IPS-20b (cell line): ENCODE data around the gene NFIC.
"Not testable (repeated sequence)": the region's sequence is repeated elsewhere in the genome, so short reads cannot be mapped to it uniquely, and the experiment has no call there.

Experiments used
- H3K27ac ChIP-seq: one replicate; pipeline ENCODE4 v1.5.1; 2013; ENCODE audit warnings: low read length
- H3K27me3 ChIP-seq: 2 replicates; pipeline ENCODE4 v1.6.1; 2013; ENCODE audit warnings: mild to moderate bottlenecking, low read length, inconsistent platforms; ENCODE audit not compliant: insufficient read depth
- H3K36me3 ChIP-seq: 2 replicates; pipeline ENCODE4 v1.6.1; 2013; ENCODE audit warnings: low read depth, mild to moderate bottlenecking, inconsistent platforms, low read length, moderate library complexity; ENCODE audit not compliant: insufficient read depth
- H3K4me1 ChIP-seq: 2 replicates; pipeline ENCODE4 v1.6.1; 2013; ENCODE audit warnings: mild to moderate bottlenecking, control low read depth, inconsistent platforms, low read length, moderate library complexity; ENCODE audit not compliant: insufficient read depth
- H3K4me3 ChIP-seq: 2 replicates; pipeline ENCODE4 v1.5.1; 2013; ENCODE audit warnings: mild to moderate bottlenecking, low read length, inconsistent platforms
- H3K9ac ChIP-seq: 2 replicates; pipeline ENCODE4 v1.6.1; 2013; ENCODE audit warnings: low read depth, mild to moderate bottlenecking, inconsistent platforms, low read length, moderate library complexity
- H3K9me3 ChIP-seq: 2 replicates; pipeline ENCODE4 v1.6.1; 2013; ENCODE audit warnings: mild to moderate bottlenecking, low read depth, low read length, inconsistent platforms; ENCODE audit not compliant: insufficient read depth

The NFIC gene

GRCh38 chr19:3370728-3371591 is 4.6 kb downstream of the NFIC start:
- H3K4me1 ChIP-seq: no peaks in the 10 kb centered on the region
- no peaks in the 10 kb centered on the region for H3K36me3 ChIP-seq
- H3K9me3 ChIP-seq: no peaks in the 10 kb centered on the region
- no peak overlapping the region; the same call in 1 of the 2 replicates for H3K4me3 ChIP-seq
- no peak overlapping the region for H3K27ac ChIP-seq
- peaks cover 97% of the 10 kb centered on the region for H3K27me3 ChIP-seq
- no peak overlapping the region for H3K9ac ChIP-seq

- Histone ChIP-seq H3K27me3 (peaks cover 83% of the 10 kb centered on the region), H3K36me3 (no peaks in the 10 kb centered on the region), H3K27ac (no peak overlapping the region), H3K4me3 (no peak overlapping the region), H3K9me3 (no peaks in the 10 kb centered on the region), H3K9ac (no peak overlapping the region), H3K4me1 (no peaks in the 10 kb centered on the region)
Measured at GRCh38 chr19:3372413-3372812, 6.0 kb downstream of the NFIC start.

- H3K27ac ChIP-seq: no peak overlapping the region
- no peaks in the 10 kb centered on the region for H3K9me3 ChIP-seq
- peaks cover 68% of the 10 kb centered on the region for H3K27me3 ChIP-seq
- no peak overlapping the region for H3K4me3 ChIP-seq
- H3K36me3 ChIP-seq: no peaks in the 10 kb centered on the region
- no peak overlapping the region for H3K9ac ChIP-seq
- no peaks in the 10 kb centered on the region for H3K4me1 ChIP-seq
Measured at GRCh38 chr19:3373971-3374368, 7.6 kb downstream of the NFIC start.

- H3K4me3 ChIP-seq: no peak overlapping the region
- no peak overlapping the region for H3K27ac ChIP-seq
- H3K27me3 ChIP-seq: peaks cover 62% of the 10 kb centered on the region
- H3K9me3 ChIP-seq: no peaks in the 10 kb centered on the region
- no peaks in the 10 kb centered on the region for H3K36me3 ChIP-seq
- no peak overlapping the region for H3K9ac ChIP-seq
- no peaks in the 10 kb centered on the region for H3K4me1 ChIP-seq
Measured at GRCh38 chr19:3374369-3375112, 8.2 kb downstream of the NFIC start.

- H3K27ac ChIP-seq: no peak overlapping the region
- H3K27me3 ChIP-seq: peaks cover 53% of the 10 kb centered on the region
- H3K9me3 ChIP-seq: no peaks in the 10 kb centered on the region
- no peak overlapping the region for H3K4me3 ChIP-seq
- no peak overlapping the region for H3K9ac ChIP-seq
- H3K36me3 ChIP-seq: no peaks in the 10 kb centered on the region
- H3K4me1 ChIP-seq: no peaks in the 10 kb centered on the region
Measured at GRCh38 chr19:3375221-3376090, 9.1 kb downstream of the NFIC start.

- not testable (repeated sequence) for H3K9ac ChIP-seq, H3K9me3 ChIP-seq, H3K36me3 ChIP-seq, H3K4me3 ChIP-seq, H3K4me1 ChIP-seq, H3K27ac ChIP-seq
- peaks cover 47% of the 10 kb centered on the region for H3K27me3 ChIP-seq
Measured at GRCh38 chr19:3376091-3376455, 9.7 kb downstream of the NFIC start.

- Histone ChIP-seq H3K36me3 (no peaks in the 10 kb centered on the region), H3K9me3 (no peaks in the 10 kb centered on the region), H3K9ac (no peak overlapping the region), H3K4me3 (no peak overlapping the region), H3K27ac (no peak overlapping the region), H3K4me1 (no peaks in the 10 kb centered on the region), H3K27me3 (peaks cover 22% of the 10 kb centered on the region)
Measured at GRCh38 chr19:3378352-3379150, 12.2 kb downstream of the NFIC start.

- Histone ChIP-seq H3K36me3 (no peaks in the 10 kb centered on the region), H3K27me3 (peaks cover 2% of the 10 kb centered on the region; the same call in 1 of the 2 replicates), H3K4me3 (no peak overlapping the region)
Measured at GRCh38 chr19:3380829-3381228, 14.4 kb downstream of the NFIC start.

GRCh38 chr19:3381701-3382372 is 15.5 kb downstream of the NFIC start:
- no peaks in the 10 kb centered on the region for H3K36me3 ChIP-seq
- H3K4me1 ChIP-seq: no peaks in the 10 kb centered on the region
- H3K9me3 ChIP-seq: no peaks in the 10 kb centered on the region
- H3K27ac ChIP-seq: no peak overlapping the region
- no peak overlapping the region for H3K9ac ChIP-seq
- H3K4me3 ChIP-seq: no peak overlapping the region
- H3K27me3 ChIP-seq: no peaks in the 10 kb centered on the region

More at GRCh38 chr19:3380829-3381228, 14.4 kb downstream of the NFIC start:
- H3K4me1 ChIP-seq: no peaks in the 10 kb centered on the region
- no peak overlapping the region for H3K27ac ChIP-seq
- H3K9ac ChIP-seq: no peak overlapping the region
- no peaks in the 10 kb centered on the region for H3K9me3 ChIP-seq

GRCh38 chr19:3382460-3383100 is 16.2 kb downstream of the NFIC start:
- Histone ChIP-seq H3K36me3 (no peaks in the 10 kb centered on the region), H3K27ac (no peak overlapping the region), H3K4me1 (no peaks in the 10 kb centered on the region), H3K9ac (no peak overlapping the region), H3K9me3 (no peaks in the 10 kb centered on the region), H3K4me3 (no peak overlapping the region), H3K27me3 (no peaks in the 10 kb centered on the region)
